ENCODE results near the gene PODXL2. TPM values are rescaled to one million over a fixed set of nuclear protein-coding genes. Genes with fewer than 3 reads are reported as not detected.

PODXL2 gene
- total RNA-seq, 1 experiment from 2014 or later: 5.7 TPM

DNA sequence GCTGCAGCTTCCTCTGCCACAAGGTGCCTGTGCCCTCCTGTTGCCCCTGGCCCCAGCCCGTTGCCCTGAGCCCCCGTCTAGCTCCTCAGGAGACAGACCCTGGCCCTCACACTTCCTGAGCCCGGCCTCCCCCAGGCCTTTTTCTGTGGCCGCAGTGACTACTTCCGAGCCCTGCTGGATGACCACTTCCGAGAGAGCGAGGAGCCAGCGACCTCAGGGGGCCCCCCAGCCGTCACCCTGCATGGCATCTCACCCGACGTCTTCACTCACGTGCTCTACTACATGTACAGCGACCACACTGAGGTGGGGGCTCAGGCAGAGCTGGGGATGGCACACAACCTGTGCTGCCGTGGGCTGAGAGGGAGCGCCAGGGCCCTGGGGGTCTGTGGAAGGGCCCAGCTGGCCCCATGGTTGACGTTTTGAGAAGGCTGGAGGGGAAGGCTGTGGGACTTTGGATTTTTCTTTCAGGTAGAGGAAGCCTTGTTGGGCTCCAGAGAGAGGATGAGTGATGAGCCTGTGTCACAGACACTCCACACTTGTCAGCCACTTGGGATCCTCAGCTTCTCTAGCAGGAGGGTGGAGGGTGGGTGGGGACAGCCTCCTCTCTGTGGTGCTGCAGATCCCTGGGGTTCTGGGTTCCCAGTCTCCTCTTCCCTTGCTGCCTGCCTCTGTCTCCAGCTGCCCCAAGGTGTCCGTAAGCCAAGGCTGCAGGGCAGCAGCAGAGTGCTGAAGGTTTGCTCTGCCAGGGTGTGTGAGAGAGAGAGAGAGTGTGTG, 48.7 kb downstream of the PODXL2 start (continued):
- TF ChIP-seq ATF3 (IDR thresholded peaks at IDR 0.05) (no peak), CBX3 (IDR thresholded peaks at IDR 0.05; ENCODE audit: low read depth) (no peak), POLR2AphosphoS5 (IDR thresholded peaks at IDR 0.05; ENCODE audit: low read depth, low read length) (no peak), RAD21 (IDR thresholded peaks at IDR 0.05; ENCODE audit: low read depth) (no peak), FOSL1 (IDR thresholded peaks at IDR 0.05; ENCODE audit: low read depth) (no peak), EZH2 (IDR thresholded peaks at IDR 0.05) (no peak), EZH2phosphoT487 (IDR thresholded peaks at IDR 0.05; ENCODE audit: borderline replicate concordance) (no peak), JUND (IDR thresholded peaks at IDR 0.05) (no peak), ELF1 (IDR thresholded peaks at IDR 0.05; ENCODE audit: borderline replicate concordance, low read depth) (no peak), POLR2A (IDR thresholded peaks at IDR 0.05; ENCODE audit: borderline replicate concordance, extremely low read depth, insufficient read depth, insufficient read length) (no peak)

DNA sequence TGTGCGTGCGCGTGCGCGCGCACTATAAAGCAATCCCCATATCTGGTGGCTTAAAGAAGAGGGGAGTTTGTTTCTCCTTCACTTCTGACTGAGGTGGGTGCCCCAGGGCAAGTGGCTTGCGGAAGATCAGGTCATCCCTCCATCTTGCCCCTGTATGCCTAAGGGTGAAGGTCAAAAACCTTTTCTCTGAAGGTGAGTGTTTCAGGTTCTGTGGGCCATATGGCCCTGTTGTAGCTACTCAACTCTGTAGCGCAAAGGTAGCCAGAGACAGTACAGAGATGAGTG, 49.3 kb downstream of the PODXL2 start:
- Histone ChIP-seq H4K20me1 (ENCODE audit: insufficient read depth) (no peaks in the 10 kb centered on the region), H3K27ac (ENCODE audit: low read depth, low read length) (no peak overlapping the region), H3K9me3 (ENCODE audit: control insufficient read depth in 1 of 2, insufficient read depth in 1 of 2, low read depth in 1 of 2, low read length in 2 of 2) (no peaks in the 10 kb centered on the region), H3K79me2 (ENCODE audit: insufficient read depth, low read length) (no peaks in the 10 kb centered on the region), H3K4me1 (ENCODE audit: control insufficient read depth in 1 of 2, insufficient read depth in 2 of 2, low read length in 2 of 2) (peaks cover 0 to 8% of the 10 kb centered on the region in 2 experiments; a peak in 2 of 4 replicates), H2AFZ (ENCODE audit: low read depth, low read length, poor library complexity, severe bottlenecking) (no peak overlapping the region), H3K9me2 (ENCODE audit: insufficient read depth) (no peaks in the 10 kb centered on the region), H3K27me3 (ENCODE audit: insufficient read depth, low read length) (no peaks in the 10 kb centered on the region), H3K9ac (ENCODE audit: low read length) (no peak overlapping the region), H3K4me3 (replicated peaks in 1 of 2; ENCODE audit: low read depth in 1 of 2, low read length in 2 of 2) (no peak overlapping the region), H3K4me2 (ENCODE audit: low read length) (no peak overlapping the region), H3K36me3 (ENCODE audit: control insufficient read depth in 1 of 2, insufficient read depth in 2 of 2, low read length in 2 of 2) (no peaks in the 10 kb centered on the region)
- ChIA-PET CTCF (no interaction called here), POLR2A (no interaction called here), RAD21 (ENCODE audit: low non-redundant PET in 1 of 2, low total read pairs in 2 of 2, uncharacterized antibody in 2 of 2, unreplicated experiment in 2 of 2) (no interaction called here)
- intact Hi-C loops (cut with micrococcal nuclease): no loop called here
- ATAC-seq: no peak
- TF ChIP-seq TCF7L2 (IDR thresholded peaks at IDR 0.05; ENCODE audit: borderline replicate concordance, extremely low read depth, insufficient read depth, insufficient read length) (no peak), EZH2phosphoT487 (IDR thresholded peaks at IDR 0.05; ENCODE audit: borderline replicate concordance) (no peak), CEBPB (IDR thresholded peaks at IDR 0.05; ENCODE audit: low read depth) (no peak), CTCF (IDR thresholded peaks at IDR 0.05 in 2 of 3, conservative IDR thresholded peaks at IDR 0.05 in 1 of 3; ENCODE audit: borderline replicate concordance in 1 of 3, insufficient read depth in 1 of 3, low read depth in 2 of 3, low read length in 2 of 3) (no peak), YY1 (IDR thresholded peaks at IDR 0.05; ENCODE audit: extremely low read depth, insufficient replicate concordance, low read depth, low read length) (no peak), ATF3 (IDR thresholded peaks at IDR 0.05) (no peak), FOSL1 (IDR thresholded peaks at IDR 0.05; ENCODE audit: low read depth) (no peak), REST (IDR thresholded peaks at IDR 0.05; ENCODE audit: low read depth) (no peak), SP1 (IDR thresholded peaks at IDR 0.05; ENCODE audit: low read depth) (no peak), POLR2AphosphoS5 (IDR thresholded peaks at IDR 0.05; ENCODE audit: low read depth, low read length) (no peak), CBX3 (IDR thresholded peaks at IDR 0.05; ENCODE audit: low read depth) (no peak), EZH2 (IDR thresholded peaks at IDR 0.05) (no peak), ZNF274 (IDR thresholded peaks at IDR 0.05; ENCODE audit: low read depth, low read length) (no peak), ELF1 (IDR thresholded peaks at IDR 0.05; ENCODE audit: borderline replicate concordance, low read depth) (no peak), EGR1 (IDR thresholded peaks at IDR 0.05; ENCODE audit: low read depth) (no peak), SRF (IDR thresholded peaks at IDR 0.05; ENCODE audit: low read depth) (no peak)
- TF ChIP-seq, protein P1, sequence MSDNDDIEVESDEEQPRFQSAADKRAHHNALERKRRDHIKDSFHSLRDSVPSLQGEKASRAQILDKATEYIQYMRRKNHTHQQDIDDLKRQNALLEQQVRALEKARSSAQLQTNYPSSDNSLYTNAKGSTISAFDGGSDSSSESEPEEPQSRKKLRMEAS (IDR thresholded peaks at IDR 0.05): no peak
- no peak for DNase-seq (ENCODE audit: low read depth, low spot score)
- BruUV-seq (replicated peaks): no TSS peak
